Raji (cell line): ENCODE data around the gene FBXO28.

ENCODE experiments used
- POLR2A ChIP-seq: IDR thresholded peaks from 2 replicates; pipeline ENCODE4 v1.6.1; 2011; ENCODE audit warnings: low read depth, low read length, control low read depth; ENCODE audit not compliant: insufficient read depth

The FBXO28 gene

GRCh38 chr1:224183591-224184312 lies 69.8 kb downstream of the FBXO28 start:
- TF ChIP-seq POLR2A: no peak; the same call in 1 of the 2 replicates

GRCh38 chr1:224185208-224185607 lies 71.3 kb downstream of the FBXO28 start:
- no peak for TF ChIP-seq POLR2A

GRCh38 chr1:224188286-224188685 lies 74.4 kb downstream of the FBXO28 start:
- TF ChIP-seq POLR2A: no peak

DNA sequence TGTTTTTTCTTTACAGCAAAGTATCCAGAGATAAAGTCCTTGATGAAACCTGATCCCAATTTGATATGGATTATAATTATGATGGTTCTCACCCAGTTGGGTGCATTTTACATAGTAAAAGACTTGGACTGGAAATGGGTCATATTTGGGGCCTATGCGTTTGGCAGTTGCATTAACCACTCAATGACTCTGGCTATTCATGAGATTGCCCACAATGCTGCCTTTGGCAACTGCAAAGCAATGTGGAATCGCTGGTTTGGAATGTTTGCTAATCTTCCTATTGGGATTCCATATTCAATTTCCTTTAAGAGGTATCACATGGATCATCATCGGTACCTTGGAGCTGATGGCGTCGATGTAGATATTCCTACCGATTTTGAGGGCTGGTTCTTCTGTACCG lies 75.7 kb downstream of the FBXO28 start:
- TF ChIP-seq POLR2A: no peak

GRCh38 chr1:224192082-224192788 lies 78.3 kb downstream of the FBXO28 start:
- TF ChIP-seq POLR2A: no peak

- TF ChIP-seq POLR2A: no peak
Observed at GRCh38 chr1:224193319-224193966, 79.5 kb downstream of the FBXO28 start.

DNA sequence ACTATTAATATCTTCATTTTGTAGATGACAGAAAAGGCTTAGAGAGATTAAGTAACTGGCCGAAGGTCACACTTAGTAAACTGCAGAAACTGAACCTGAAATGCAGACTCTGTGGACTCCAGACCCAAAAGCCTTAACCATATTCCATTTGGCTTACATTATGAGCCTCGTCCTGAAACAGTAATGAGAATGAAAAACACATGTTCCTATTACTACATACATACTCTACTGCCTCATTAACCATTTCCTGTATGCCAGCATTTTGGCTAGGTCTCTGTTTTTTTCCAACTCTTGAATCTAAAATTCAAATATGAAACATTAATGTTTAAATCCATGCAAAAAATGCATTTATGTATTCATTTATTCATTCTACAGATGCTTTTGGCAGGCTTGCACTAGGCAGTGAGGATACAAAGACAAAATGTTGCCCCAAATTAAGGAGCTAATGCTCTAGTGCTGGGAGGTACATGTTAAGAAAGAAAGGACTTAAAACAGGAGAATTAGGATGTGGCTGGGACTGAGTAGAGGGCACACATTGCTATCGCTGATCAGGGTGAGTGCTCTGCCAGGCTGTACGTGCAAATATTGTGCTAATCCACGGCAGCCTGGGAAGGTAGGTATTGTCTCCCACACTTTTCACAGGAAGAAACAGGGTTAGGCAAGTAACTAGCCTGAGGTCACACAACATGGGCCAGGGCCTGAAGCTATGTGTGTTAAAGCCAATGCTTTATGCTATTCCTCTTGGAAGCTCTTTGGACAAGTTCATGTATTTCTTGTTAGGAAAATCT lies 83.1 kb downstream of the FBXO28 start:
- no peak for TF ChIP-seq POLR2A

DNA sequence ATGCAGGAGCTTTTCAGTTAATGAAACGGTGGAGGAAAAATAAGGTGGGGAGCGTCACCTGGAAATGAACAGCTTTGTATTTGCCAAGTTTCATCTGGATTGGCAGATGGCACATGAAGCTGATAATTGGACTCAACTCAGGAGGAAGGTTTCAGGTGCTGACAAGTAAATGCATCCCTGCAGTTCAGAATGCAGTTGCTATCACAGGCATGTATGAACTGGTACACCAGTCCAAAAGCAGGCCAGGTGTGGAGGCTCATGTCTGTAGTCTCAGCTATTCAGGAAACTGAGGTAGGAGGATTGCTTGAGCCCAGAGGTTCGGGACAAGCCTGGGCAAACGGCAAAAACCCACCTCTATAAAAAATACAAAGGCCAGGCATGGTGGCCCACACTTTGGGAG lies 84.7 kb downstream of the FBXO28 start:
- TF ChIP-seq POLR2A: no peak

- TF ChIP-seq POLR2A: no peak
Observed at GRCh38 chr1:224199679-224200078, 85.8 kb downstream of the FBXO28 start.

DNA sequence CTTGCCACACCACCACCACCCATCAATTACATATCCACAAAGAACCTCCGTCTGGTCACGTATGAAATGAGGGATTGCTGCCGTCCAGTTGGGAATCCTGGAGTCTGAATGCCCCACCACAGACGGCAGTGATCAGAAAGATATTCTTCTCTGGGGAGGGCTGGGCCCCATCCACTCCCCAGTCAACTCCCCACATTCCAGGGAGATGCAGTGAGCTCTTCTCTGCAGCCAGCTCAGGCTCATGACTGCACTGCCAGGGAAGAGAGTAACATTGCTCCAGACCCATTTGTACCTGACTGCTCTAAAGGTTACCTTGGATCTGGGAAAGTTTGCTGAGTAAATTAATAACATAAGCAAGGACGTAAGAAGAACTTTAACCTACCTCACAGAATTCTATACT lies 87.5 kb downstream of the FBXO28 start:
- no peak for TF ChIP-seq POLR2A

DNA sequence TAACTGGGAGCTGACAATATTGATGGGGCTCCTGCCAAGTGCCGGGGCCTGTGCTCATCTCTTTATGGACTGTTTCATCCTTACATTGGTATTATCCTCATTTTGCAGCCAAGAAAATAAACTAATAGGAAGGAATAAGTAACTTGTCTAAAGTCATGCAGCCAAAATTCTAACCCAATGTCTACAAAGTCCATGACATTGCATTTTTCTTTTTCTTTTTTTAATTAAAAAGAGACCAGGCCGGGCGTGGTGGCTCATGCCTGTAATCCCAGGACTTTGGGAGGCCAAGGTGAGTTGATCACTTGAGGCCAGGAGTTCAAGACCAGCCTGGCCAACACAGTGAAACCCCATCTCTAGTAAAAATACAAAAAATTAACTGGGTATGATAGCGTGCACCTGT lies 87.9 kb downstream of the FBXO28 start:
- no peak for TF ChIP-seq POLR2A

DNA sequence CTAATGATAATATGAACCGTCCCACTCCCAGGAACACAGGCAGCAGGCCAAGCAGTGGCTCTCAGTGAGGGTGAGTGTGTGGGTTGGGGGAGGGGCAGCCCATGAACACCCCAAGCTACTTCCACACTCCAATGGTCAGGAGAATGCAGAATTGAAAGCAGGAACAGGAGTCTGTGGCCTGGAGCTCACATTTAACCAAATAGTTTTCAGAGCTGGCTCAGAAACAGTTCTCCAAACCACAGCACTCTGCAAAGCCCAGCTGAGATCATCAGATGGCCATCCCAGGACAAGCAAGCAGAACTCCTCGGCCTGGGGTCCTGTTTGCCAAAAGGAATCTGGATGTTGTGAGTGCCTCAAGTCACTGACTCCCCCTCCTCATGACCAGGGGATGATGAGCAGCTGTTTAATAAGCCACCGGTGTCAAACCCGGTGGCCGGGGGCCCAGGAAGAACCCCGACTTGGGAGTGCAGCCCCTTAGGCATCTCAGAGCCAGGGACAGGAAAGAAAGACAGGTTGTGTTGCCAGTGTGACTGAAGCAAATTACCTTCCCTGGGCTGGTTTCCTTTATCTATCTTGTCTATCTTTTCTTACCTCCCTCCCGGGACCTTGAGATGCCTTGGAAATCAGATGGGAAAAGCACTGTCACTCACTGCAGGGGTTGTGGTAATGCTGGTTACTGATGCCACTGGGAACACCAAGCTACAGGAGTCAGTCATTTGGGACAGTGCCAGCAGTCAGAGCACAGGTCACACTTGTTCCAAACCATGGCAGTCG lies 89.5 kb downstream of the FBXO28 start:
- no peak for TF ChIP-seq POLR2A

- no peak for TF ChIP-seq POLR2A
Observed at GRCh38 chr1:224205438-224205840, 91.5 kb downstream of the FBXO28 start.

- no peak for TF ChIP-seq POLR2A
Observed at GRCh38 chr1:224211206-224211962, 97.5 kb downstream of the FBXO28 start.
